GM13976 (cell line): ENCODE results near the gene CRISPLD2.

Experiments used
- DNase-seq: peaks from one replicate; pipeline ENCODE4 v3.0.0; 2012; ENCODE audit warnings: low spot score
- in situ Hi-C: fragments of 300-500 bp; cut with MboI; formaldehyde crosslinking; loops from one replicate; pipeline ENCODE4 v1.12.0; 2022; ENCODE audit warnings: low sequenced_read_pairs, mixed read lengths, inconsistent platforms; ENCODE audit not compliant: unreplicated experiment
- TF ChIP-seq, protein P1 (sequence below): IDR thresholded peaks from 2 replicates; pipeline ENCODE4 v1.5.1; 2012; ENCODE audit warnings: borderline replicate concordance, mild to moderate bottlenecking; ENCODE audit not compliant: insufficient read depth; ENCODE audit errors: extremely low read depth, missing control alignments, control extremely low read depth

The CRISPLD2 gene

DNA sequence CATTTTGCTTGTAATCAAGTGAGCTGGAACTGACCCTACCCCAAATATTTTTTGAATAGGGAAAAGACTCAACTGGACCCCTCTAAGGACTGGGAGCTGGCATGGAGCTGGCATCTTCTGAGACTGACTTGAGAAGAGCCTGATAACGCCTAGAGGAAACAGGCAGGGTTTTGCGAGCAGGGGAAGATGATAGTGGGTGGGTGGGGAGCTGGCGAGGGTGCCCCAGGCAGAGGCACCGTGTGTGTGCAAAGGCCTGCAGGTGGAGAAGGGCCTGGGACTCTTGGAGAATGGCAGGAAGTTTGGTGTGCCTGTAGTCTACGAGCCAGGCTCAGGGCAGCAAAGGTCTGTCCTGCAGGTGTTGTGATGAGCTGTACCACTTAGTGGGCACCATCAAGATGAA, 4.1 kb downstream of the CRISPLD2 start:
- in situ Hi-C loops: no loop called here

DNA sequence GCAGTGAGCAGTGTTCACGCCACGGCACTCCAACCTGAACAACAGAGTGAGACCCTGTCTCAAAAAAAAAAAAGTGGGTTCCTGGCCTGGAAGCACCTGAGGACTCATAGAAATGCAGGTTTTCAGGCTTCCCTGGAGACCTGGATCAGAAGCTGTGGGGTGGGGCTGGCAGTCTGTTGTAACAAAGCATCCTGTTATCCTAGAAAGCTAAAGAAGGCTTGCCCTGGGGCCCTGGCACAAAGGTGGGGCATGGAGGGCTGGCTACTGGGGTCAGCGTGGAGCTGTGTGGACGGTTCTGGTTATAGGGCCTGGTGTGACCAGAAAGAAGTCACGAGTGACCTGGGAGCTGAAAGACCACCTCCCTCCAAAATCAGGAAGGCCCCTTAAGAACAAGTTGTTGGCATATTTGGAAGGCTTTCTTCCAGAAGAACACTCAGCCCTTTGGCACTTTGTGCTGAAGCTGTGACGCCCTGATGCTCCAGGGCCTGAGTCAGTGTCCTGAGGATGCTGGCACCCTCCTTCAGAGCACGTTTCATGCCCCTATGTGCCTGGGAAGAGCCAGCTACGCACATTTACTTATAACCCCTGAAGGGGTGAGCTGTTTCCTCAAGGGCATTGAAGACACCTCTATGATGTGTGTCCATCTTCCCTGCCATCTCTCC, 6.2 kb downstream of the CRISPLD2 start:
- in situ Hi-C loops: no loop called here
- no peak for DNase-seq
- TF ChIP-seq, protein P1, sequence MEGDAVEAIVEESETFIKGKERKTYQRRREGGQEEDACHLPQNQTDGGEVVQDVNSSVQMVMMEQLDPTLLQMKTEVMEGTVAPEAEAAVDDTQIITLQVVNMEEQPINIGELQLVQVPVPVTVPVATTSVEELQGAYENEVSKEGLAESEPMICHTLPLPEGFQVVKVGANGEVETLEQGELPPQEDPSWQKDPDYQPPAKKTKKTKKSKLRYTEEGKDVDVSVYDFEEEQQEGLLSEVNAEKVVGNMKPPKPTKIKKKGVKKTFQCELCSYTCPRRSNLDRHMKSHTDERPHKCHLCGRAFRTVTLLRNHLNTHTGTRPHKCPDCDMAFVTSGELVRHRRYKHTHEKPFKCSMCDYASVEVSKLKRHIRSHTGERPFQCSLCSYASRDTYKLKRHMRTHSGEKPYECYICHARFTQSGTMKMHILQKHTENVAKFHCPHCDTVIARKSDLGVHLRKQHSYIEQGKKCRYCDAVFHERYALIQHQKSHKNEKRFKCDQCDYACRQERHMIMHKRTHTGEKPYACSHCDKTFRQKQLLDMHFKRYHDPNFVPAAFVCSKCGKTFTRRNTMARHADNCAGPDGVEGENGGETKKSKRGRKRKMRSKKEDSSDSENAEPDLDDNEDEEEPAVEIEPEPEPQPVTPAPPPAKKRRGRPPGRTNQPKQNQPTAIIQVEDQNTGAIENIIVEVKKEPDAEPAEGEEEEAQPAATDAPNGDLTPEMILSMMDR: no peak

More for the DNA sequence above, 4.1 kb downstream of the CRISPLD2 start:
- TF ChIP-seq, protein P1: no peak
- DNase-seq: no peak

DNA sequence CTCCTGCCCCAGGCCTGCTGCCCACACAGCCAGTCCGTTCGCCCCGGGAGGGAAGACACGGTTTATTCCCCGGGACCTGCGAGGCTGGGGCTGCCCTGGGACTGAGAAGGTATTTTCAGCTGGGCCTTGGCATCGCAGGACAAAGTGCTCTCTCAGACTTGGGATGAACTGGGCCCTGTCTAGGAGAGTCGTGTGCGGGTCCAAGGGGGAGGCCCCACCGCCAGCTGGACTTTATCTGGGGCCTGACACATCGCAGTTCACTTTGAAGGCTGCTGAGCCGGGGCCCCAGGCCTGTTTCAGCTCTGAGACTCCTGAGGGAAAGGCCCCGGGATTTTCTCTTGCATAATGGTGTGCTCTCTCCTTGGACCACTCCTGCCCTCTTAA, 6.8 kb downstream of the CRISPLD2 start:
- in situ Hi-C loops: no loop called here
- DNase-seq: no peak
- TF ChIP-seq, protein P1: no peak

DNA sequence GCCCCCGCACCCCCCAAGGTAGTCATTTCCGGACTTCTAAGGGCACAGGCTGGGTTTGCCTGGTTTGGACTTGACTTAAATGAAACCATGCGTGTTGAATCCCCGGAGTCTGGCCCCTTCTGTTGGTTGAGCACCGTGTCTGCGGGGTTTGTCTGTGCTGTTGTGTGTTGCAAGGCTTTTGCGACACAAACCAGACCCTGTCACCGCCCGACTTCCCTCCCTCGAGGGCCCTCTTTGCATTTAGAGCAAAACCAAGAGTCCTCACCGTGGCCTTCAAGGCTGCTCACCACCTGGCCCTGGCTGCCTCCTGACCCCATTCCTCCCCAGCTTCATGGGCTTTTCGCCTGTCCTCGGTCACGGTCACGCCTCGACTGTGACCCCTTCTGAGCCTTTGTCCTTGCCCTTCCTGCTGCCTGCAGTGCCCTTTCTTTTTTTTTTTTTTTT, 7.4 kb downstream of the CRISPLD2 start:
- in situ Hi-C loops: no loop called here
- DNase-seq: no peak
- TF ChIP-seq, protein P1: no peak

DNA sequence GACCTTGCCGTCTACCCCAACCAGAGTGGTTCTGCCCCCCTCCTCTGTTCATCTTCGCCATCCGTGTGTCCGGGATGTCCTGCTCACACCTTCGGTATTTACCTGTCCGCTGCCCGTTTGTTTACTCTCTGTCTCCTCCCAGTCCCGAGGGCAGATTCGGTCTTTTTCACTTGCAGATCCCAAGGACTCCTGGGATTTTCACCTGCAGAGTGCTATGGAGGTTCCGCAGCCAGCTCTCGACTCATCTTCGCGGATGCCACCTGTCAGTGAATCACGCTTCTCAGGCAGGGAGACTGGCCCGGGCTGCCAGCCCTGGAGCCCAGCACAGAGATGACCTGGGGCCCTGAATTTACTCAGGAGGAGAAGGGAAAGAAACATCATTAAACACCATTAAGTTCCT, 8.1 kb downstream of the CRISPLD2 start:
- in situ Hi-C loops: no loop called here
- no peak for DNase-seq
- TF ChIP-seq, protein P1: no peak

DNA sequence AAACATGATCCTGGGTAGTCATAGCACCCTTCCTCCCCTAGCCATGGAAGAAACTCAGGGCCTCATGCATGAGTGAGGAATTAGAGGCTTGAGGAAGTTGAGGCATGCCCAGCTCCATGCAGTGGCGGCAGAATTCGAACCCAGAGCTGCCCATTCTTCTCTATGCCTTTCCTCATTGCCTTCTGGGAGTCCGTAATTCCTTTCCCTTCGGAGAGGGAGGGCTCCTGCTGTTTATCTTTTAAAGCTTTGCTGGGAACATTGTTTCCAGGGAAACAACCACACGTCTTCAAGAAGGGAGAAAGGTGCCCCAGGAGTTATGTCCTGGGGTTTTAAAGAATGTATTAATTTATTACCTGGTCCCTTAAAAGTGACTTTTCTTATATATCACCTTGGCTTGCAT, 8.5 kb downstream of the CRISPLD2 start:
- in situ Hi-C loops: no loop called here
- DNase-seq: no peak
- TF ChIP-seq, protein P1: no peak
